ENCODE measurements around the gene SST. TPM values are rescaled to one million over a fixed set of nuclear protein-coding genes. Genes with fewer than 3 reads are reported as not detected.

SST gene
- total and polyA plus RNA-seq, 4 donors: not detected

- Histone ChIP-seq H3K4me3 (ENCODE audit: low read depth in 1 of 3, low read length in 3 of 3) (no peak overlapping the region), H3K27ac (ENCODE audit: low read depth in 1 of 2, low read length in 2 of 2) (no peak overlapping the region), H3K27me3 (ENCODE audit: control insufficient read depth in 4 of 4, insufficient read depth in 4 of 4, low read length in 3 of 4) (no peaks in the 10 kb centered on the region), H3K36me3 (ENCODE audit: control insufficient read depth in 4 of 4, insufficient read depth in 3 of 4, low read depth in 1 of 4, low read length in 3 of 4) (no peaks in the 10 kb centered on the region), H3K4me1 (ENCODE audit: control insufficient read depth in 4 of 4, insufficient read depth in 4 of 4, low read length in 3 of 4) (no peaks in the 10 kb centered on the region), H3K9ac (ENCODE audit: low read depth in 1 of 2, low read length in 2 of 2) (no peak overlapping the region), H3K9me3 (ENCODE audit: control insufficient read depth in 4 of 4, low read length in 3 of 4) (no peaks in the 10 kb centered on the region)
- DNase-seq (ENCODE audit: low spot score): no peak
- WGBS: 76% methylated on average over 4 of the region's 4 CpGs
- TF ChIP-seq HNF4A (conservative IDR thresholded peaks at IDR 0.05) (no peak), REST (IDR thresholded peaks at IDR 0.05) (no peak), SP1 (IDR thresholded peaks at IDR 0.05) (peak; percentile 14), NR2F2 (IDR thresholded peaks at IDR 0.05) (peak; percentile 56)
Observed at GRCh38 chr3:187695449-187695848, 25.3 kb upstream of the SST start.

- Histone ChIP-seq H3K4me1 (ENCODE audit: control insufficient read depth in 4 of 4, insufficient read depth in 4 of 4, low read length in 3 of 4) (no peaks in the 10 kb centered on the region), H3K4me3 (ENCODE audit: low read depth in 1 of 3, low read length in 3 of 3) (no peak overlapping the region), H3K27me3 (ENCODE audit: control insufficient read depth in 4 of 4, insufficient read depth in 4 of 4, low read length in 3 of 4) (no peaks in the 10 kb centered on the region), H3K9me3 (ENCODE audit: control insufficient read depth in 4 of 4, low read length in 3 of 4) (no peaks in the 10 kb centered on the region), H3K27ac (ENCODE audit: low read depth in 1 of 2, low read length in 2 of 2) (no peak overlapping the region), H3K9ac (ENCODE audit: low read depth in 1 of 2, low read length in 2 of 2) (no peak overlapping the region), H3K36me3 (ENCODE audit: control insufficient read depth in 4 of 4, insufficient read depth in 3 of 4, low read depth in 1 of 4, low read length in 3 of 4) (no peaks in the 10 kb centered on the region)
- DNase-seq (ENCODE audit: low spot score): no peak
- WGBS: 75% methylated on average over 3 of the region's 3 CpGs
- TF ChIP-seq TAF1 (conservative IDR thresholded peaks at IDR 0.05) (no peak), ATF3 (IDR thresholded peaks at IDR 0.05) (no peak), YY1 (IDR thresholded peaks at IDR 0.05) (no peak), HNF4A (conservative IDR thresholded peaks at IDR 0.05) (no peak), REST (IDR thresholded peaks at IDR 0.05) (no peak), FOXA1 (IDR thresholded peaks at IDR 0.05) (no peak), EGR1 (IDR thresholded peaks at IDR 0.05; ENCODE audit: low read depth in 2 of 2) (no peak), ZBTB33 (IDR thresholded peaks at IDR 0.05) (no peak), NR2F2 (IDR thresholded peaks at IDR 0.05) (no peak), RAD21 (IDR thresholded peaks at IDR 0.05) (no peak), MAX (IDR thresholded peaks at IDR 0.05) (no peak), SP1 (IDR thresholded peaks at IDR 0.05) (no peak)
Observed at GRCh38 chr3:187694801-187695200, 24.6 kb upstream of the SST start.

All from liver (tissue), 9 donors.